ENCODE data around the gene RNU2-63P. TPM values are rescaled to one million over a fixed set of nuclear protein-coding genes. Genes with fewer than 3 reads are reported as not detected.
"Not testable (repeated sequence)": the region's sequence is repeated elsewhere in the genome, so short reads cannot be mapped to it uniquely, and the experiment has no call there.

RNU2-63P gene
- total RNA-seq: not detected in 2 replicates
- not detected for polyA plus RNA-seq (2012)

DNA sequence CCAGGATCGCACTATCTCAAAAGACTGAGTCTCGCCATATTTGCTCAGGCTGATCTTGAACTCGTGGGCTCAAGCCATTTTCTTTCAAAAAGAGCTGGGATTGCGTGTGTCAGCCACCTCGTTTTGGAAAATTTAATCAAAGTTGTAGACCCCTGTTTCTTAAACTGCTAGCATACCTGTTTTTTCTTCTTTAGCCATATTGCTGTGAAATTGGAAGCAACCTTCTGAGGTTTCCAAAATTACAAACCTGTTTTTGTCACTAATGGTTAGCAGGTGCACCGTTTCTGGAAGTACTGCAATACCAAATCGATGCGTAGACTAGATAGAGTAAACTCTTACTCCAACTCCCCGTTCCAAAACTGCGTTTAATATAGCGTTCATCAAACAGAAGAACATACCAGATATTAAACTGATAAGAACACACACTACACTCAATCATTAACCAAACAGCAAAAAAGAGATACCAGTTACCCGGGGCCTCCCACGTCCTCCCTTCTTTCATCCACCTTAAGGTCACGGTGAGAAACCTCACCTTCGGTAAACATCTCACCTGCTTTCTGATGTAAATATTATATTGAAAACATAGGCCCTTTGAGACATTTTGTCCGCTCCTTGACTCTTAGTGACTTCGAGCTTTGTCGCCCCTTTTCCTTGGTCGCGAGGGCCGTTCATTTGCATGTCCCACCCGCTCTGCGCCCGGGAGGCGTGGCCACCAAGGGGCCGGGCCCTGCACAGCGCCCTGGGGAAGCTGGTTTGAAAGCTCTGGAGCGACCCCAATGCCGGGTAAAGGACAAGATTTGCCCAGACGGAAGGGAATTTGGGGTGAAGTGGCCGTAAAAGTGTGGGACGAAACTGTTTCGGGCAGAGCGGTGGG lies at the start of gene RNU2-63P:
TSS of gene RNU2-63P (minus strand) at position 462 of the 874 bp plus-strand sequence.
- DNase-seq (ENCODE audit: low read depth): peak; percentile 53

- no peak for DNase-seq (ENCODE audit: low read depth)
Measured at GRCh38 chr2:88061295-88061694, 44.9 kb upstream of the RNU2-63P start.

DNA sequence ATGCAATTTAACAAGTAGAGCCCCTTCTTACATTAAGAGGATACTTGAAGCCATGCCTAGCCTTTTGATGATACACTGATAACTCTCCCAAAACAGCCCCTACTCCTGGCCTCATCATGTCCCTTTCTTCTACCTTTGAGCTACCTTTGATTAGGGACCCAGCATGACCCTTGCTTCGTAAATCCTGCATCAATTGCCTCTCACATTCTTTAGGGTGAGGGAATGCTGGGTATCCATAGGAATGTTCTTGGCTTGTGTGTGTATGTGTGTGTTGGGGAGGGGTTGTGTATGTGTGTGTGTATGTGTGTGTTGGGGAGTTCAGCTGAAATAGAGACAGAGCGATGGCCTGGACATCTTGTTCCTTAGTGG lies 44.5 kb upstream of the RNU2-63P start:
- DNase-seq (ENCODE audit: low read depth): no peak

DNA sequence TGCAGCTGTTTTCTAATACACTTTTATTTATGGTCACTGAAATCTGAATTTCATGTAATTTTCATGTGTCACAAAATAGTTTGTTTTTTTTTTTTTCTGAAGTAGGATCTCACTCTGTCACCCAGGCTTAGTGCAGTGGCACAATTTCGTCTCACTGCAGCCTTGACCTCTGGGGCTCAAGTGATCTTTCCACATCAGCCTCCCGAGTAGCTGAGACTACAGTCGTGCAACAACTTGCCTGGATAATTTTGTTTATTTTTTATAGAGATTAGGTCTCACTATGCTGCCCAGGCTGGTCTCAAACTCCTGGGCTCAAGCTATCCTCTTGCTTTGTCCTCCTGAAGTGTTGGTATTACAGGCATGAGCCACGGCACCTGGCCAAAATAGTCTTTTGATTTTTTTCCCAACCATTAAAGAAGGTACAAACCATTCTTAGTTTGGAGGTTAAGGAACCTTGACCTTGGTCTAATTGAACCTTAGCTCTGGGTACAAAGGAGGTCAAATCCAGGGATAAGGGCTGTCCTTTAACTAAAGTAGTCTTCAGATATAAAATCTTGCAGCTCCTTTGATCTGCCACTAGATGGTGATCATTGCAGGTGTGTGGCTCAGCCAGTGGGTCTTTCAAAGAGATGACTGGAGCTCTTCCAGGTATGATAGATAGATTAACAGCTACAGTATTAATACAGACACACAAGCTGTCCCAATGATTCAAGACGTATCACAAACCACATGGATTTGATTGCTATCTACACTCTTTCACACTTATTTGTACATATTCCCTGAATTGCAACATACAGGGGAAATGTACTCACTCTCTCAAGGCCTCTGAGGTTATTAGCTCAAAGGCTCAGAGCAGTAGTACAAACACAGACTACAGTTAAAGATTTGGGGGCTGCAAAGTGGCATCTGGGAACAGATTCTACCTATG lies 43.9 kb upstream of the RNU2-63P start:
- DNase-seq (ENCODE audit: low read depth): peak; percentile 53

DNA sequence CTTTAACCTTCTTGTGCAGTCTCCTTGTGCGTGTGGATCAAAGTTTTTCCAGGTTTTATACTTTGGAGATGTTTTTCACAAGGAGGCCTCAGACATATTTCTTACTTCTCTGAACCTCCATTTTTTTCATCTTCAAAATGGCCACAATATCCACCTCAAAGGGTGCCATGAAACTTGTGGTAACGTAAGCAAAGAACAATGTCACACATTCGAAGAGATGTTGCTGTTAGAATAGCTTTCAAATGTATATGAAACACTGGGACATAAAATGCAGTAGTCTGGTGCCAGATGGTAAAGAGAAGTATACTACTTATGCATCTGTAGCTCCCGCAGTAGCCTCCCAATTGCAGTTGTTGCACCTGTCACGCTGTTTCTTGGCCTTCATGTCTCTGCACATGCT lies 41.8 kb upstream of the RNU2-63P start:
- no peak for DNase-seq (ENCODE audit: low read depth)

GRCh38 chr2:88057437-88057844 lies 41.1 kb upstream of the RNU2-63P start:
- no peak for DNase-seq (ENCODE audit: low read depth)

DNA sequence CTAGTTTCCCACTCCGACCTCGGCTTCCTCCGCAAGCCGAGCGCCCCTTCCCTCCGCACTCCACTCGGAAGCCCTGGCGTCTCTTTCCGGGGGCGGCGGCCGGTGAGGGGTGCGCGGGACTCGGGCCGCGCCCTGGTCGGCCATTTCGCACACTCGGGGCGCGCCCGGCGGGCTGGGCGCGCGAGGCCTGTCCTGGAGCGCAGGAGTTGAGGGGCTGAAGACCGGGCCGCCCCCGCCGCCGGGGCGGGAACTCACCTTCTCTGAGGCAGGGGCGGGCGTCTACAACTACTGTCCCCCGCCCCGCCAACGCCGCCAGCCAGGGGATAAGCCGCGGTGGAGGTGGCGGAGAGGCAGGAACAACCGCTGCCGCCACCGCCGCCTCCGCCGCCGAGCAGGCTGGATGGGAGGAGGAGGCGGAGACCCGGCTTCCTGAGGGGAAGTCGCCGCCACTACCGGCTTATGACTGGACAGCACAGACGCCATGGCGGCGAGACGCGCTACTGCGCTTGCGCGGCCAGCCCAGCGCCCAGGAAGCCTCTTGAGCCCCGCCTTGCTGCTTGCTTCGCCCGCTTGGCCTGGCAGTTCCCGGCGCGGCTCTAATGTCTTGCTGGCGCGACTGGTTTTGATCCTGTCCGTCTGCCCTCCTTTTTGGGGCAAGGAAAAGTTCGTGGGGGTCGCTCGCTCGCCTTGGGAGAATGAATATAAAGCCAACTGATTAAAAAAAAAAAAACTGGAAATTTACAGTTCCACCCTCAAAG lies 39.2 kb upstream of the RNU2-63P start, which contains the start of gene KRCC1:
TSS of gene KRCC1 (minus strand) at position 413 of the 758 bp plus-strand sequence. CDS start 27,220 bp downstream, outside the sequence.
- DNase-seq (ENCODE audit: low read depth): peak; percentile 95

DNA sequence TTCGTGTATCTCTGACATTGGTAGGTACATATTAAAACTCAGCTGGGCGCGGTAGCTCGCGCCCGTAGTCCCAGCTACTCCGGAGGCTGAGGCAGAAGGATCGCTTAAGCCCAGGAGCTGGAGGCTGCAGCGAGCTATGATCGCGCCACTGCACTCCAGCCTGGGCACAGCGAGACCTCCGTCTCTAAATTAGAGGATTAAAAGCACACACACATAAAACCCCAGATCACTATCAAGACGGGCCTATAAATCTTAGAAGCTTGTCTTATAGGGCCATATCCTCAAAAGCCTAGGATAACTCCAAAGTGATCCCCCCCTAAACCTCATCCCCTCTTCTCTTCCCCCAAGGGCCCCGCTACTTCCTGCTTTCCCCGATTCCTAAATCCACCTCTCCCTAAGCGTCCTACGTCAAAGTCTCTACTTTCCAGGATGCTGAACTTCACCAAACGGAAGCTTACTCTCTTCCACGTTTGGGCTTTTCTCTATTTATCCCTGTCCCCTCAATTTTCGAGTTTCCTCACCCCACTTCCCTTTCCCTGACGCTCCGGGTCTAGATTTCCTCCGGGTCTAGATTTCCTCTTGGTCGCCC lies 38.5 kb upstream of the RNU2-63P start:
- no peak for DNase-seq (ENCODE audit: low read depth)

DNA sequence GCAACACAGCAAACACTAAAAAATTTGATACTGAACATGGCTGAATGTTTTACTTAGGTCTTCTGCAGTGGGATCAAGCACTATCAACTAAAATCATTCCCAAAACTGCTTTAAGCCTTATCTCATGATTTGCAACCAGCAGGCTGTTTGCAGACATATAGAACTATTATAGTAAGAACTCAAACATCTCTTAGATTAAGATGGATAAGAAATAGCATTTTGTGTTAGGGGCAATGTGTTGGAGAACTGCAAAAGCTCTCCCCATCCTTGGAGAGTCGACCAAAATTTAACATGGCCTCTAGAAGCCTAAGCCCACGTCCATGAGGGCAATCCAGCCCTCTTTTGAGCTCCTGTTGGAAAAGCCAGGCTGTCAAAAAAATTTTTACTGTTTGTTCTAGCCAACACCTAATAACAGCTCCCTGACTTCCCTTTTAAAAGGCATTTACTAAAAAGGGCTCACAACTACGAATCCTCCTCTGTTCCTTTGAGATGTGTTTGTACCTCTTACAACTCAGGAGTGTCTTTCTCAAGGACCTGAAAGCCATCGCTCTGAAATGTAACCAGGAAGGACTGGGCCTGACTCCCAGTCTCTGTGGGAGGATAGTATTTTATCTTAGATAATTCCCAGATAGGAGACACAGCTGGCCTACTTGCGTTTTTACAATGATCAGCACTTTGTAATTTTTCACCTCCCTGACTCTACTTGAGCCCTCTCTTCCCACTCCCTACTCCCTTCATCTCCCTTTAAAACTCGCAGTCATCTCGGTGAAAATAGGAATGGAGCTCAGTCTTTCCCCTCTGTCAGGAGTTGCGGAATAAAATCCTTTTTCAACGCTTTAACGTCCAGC lies 37.8 kb upstream of the RNU2-63P start:
- no peak for DNase-seq (ENCODE audit: low read depth)

GRCh38 chr2:88053296-88053695 lies 36.9 kb upstream of the RNU2-63P start:
- DNase-seq (ENCODE audit: low read depth): peak; percentile 59

- DNase-seq (ENCODE audit: low read depth): no peak
Measured at GRCh38 chr2:88051792-88052191, 35.4 kb upstream of the RNU2-63P start.

GRCh38 chr2:88049622-88050021 lies 33.3 kb upstream of the RNU2-63P start:
- DNase-seq (ENCODE audit: low read depth): no peak

DNA sequence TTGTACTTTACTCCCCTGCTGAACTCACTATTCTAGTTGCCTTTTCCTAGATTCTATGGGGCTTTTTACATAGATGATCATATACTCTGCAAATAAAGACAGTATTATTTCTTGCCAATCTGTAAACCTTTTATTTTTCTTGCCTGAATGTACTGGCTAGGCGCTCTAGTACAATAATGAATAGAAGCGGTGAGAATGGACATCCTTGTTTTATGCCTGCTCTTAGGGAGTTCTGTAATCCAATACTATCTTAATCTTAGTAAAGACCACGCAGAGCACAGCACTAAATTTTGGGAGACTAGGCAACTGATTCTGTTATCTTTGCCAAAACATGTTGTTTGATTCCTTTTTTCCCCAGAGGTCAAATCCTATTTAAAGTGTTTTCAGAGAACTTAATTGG lies 32.2 kb upstream of the RNU2-63P start:
- no peak for DNase-seq (ENCODE audit: low read depth)

DNA sequence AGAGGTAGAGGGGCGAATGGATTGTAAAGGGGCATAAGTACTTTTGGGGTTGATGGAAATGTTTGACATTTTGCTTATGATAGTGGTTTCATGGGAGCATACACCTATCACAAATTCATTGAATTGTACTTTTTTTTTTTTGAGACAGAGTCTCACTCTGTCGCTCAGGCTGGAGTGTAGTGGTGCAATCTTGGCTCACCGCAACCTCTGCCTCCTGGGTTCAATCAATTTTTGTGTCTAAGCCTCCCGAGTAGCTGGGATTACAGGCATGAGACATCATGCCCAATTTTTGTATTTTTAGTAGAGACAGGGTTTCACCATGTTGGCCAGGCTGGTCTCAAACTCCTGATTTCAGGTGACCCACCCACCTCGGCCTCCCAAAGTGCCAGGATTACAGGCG lies 29.2 kb upstream of the RNU2-63P start:
- DNase-seq (ENCODE audit: low read depth): not testable (repeated sequence)

DNA sequence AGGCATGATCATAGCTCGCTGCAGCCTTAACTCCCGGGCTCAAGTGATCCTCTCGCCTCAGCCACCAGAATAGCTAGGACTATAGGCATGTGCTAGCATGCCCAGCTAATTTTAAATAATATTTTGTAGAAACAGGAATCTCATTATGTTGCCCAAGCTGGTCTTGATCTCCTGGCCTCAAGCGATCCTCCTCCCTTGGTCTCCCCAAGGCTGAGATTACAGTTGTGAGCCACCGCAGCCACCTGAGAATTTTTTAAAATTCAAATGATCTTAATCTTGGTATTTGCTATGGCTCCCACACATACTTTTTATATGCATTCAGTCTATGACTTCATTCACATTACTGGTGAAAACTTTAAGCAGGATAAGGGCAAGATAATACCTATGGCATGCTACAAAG lies 26.1 kb upstream of the RNU2-63P start:
- no peak for DNase-seq (ENCODE audit: low read depth)

DNA sequence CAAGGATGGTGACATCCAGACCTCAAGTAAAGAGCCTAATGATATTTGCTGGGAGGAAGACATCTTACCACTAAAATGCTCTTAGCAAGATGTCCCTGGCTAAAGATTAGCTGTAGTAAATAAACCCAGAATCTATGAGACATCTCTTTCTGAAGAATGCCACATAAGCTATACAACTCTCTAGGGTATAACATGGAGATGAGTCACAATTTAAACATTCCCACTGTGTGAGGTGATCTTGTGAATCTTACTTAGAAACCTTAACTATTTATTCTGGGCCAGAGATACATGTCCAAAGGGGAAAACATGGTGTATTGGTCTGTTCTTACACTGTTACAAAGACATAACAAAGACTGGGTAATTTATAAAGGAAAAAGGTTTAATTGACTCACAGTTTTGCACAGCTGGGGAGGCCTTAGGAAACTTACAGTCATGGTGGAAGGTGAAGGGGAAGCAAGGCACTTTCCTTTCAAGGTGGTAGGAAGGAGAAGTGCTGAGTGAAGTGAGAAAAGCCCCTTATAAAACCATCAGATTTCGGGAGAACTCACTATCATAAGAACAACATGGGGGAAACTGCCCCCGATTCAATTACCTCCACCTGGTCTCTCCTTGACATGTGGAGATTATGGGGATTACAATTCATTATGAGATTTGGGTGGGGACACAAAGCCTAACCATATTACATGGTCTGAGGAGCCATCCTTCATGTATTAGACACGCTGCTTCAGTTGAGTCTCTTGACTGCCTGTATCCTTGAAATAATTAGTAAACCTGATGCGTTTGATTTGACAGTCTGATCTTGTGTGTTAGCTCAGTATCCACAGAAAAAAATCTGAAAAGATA lies 22.1 kb upstream of the RNU2-63P start:
- DNase-seq (ENCODE audit: low read depth): peak; percentile 39

DNA sequence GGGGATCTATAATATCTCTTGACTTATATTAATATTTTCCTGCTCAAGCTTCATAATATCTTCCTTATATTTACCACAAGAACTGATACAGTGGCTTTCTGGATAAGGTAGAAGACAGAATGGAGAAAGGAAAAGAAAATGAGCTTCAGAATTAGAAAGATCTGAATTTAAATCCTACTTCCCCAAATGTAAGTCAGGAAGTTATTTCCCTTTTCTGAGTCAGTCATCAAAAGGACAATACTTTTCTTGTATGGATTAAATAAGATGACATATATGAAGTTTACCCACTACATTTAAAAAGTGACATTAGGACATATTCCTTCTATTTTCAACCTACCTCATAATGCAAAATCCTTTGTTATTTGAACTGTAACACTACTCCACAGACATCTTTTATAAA lies 20.3 kb upstream of the RNU2-63P start:
- DNase-seq (ENCODE audit: low read depth): no peak

- no peak for DNase-seq (ENCODE audit: low read depth)
Measured at GRCh38 chr2:88036182-88036581, 19.8 kb upstream of the RNU2-63P start.
